Measurements from ENCODE around the gene NQO1. TPM values are rescaled to one million over a fixed set of nuclear protein-coding genes. Genes with fewer than 3 reads are reported as not detected.

NQO1 gene
- total and polyA plus RNA-seq, 2 of the 8 experiments (the other 6 are each of a cell fraction or from before 2014, with no cell fraction given) = 32.7 to 45.7 TPM

- TF ChIP-seq NANOG (IDR thresholded peaks at IDR 0.05; ENCODE audit: insufficient read depth, low read depth, low read length, poor library complexity, severe bottlenecking) (no peak), SP2 (IDR thresholded peaks at IDR 0.05; ENCODE audit: low read length) (no peak), POLR2A (IDR thresholded peaks at IDR 0.05; ENCODE audit: control extremely low read depth in 1 of 2, low read depth in 2 of 2, low read length in 2 of 2) (no peak), SIN3A (conservative IDR thresholded peaks at IDR 0.05 in 1 of 2, IDR thresholded peaks at IDR 0.05 in 1 of 2; ENCODE audit: low read depth in 1 of 2, low read length in 2 of 2) (no peak), CBX5 (IDR thresholded peaks at IDR 0.05; ENCODE audit: low read depth, low read length) (no peak), RFX5 (IDR thresholded peaks at IDR 0.05; ENCODE audit: borderline replicate concordance, low read depth, low read length) (no peak), SUZ12 (IDR thresholded peaks at IDR 0.05; ENCODE audit: low read length) (no peak), TCF12 (IDR thresholded peaks at IDR 0.05; ENCODE audit: low read depth, low read length) (no peak), CTBP2 (IDR thresholded peaks at IDR 0.05; ENCODE audit: borderline replicate concordance, insufficient read depth, insufficient read length, low read length) (no peak)
Measured at GRCh38 chr16:69741519-69741918, 15.2 kb upstream of the NQO1 start (continued).

Measured in H1 (cell line).